Omental fat pad (tissue), 4 donors: ENCODE measurements around the gene REL. TPM values are rescaled to one million over a fixed set of nuclear protein-coding genes. Genes with fewer than 3 reads are reported as not detected.

Experiments used
- ATAC-seq: fragments of 150-250 bp; one replicate; pipeline ENCODE4 v1.9.1; 2016; ENCODE audit warnings: mild to moderate bottlenecking, moderate library complexity; ENCODE audit not compliant: low FRiP score
- DNase-seq: peaks from one replicate; pipeline ENCODE4 v3.0.0-alpha.2; 2019; ENCODE audit warnings: low spot score
- total RNA-seq, 4 donors: library from RNA; depleted of rRNA; stranded (reverse); fragments of >200 nt; gene quantifications; one replicate each; pipeline ENCODE4 v1.1.0, GENCODE V29; 2016
- TF ChIP-seq, protein P1 (sequence below), 3 donors: fragments of 450-650 bp; IDR thresholded peaks; one replicate each; pipeline ENCODE4 v1.5.1; 2016 to 2017; ENCODE audit warnings: antibody characterized with exemption in 3 of 3, mild to moderate bottlenecking in 3 of 3, moderate library complexity in 2 of 3

The REL gene
- total RNA-seq, 4 donors from 2014 or later, result 15.5 to 128 (median 22.5) TPM

DNA sequence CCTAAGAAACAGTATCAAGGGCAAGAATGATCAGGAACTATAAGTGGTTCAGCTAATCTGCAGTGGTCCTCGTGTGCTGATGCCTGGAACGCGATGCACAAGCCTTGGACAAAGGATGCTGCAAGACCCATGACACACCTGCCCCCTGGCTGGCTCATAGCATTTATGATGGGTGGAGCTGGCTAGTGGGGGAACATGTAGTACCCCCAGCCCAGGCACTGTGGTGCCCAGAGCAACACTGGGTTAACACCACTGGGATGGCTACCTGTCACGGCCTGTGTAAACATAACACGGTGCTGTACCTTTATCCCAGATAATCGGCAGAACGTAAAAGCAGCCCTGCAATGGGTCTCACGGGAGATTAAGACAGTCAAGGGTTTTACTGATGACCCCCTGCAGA, 75.8 kb downstream of the REL start:
- TF ChIP-seq, protein P1, sequence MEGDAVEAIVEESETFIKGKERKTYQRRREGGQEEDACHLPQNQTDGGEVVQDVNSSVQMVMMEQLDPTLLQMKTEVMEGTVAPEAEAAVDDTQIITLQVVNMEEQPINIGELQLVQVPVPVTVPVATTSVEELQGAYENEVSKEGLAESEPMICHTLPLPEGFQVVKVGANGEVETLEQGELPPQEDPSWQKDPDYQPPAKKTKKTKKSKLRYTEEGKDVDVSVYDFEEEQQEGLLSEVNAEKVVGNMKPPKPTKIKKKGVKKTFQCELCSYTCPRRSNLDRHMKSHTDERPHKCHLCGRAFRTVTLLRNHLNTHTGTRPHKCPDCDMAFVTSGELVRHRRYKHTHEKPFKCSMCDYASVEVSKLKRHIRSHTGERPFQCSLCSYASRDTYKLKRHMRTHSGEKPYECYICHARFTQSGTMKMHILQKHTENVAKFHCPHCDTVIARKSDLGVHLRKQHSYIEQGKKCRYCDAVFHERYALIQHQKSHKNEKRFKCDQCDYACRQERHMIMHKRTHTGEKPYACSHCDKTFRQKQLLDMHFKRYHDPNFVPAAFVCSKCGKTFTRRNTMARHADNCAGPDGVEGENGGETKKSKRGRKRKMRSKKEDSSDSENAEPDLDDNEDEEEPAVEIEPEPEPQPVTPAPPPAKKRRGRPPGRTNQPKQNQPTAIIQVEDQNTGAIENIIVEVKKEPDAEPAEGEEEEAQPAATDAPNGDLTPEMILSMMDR (IDR thresholded peaks at IDR 0.05), result no peak
- no peak for DNase-seq
- ATAC-seq, result no peak

- TF ChIP-seq, protein P1 (IDR thresholded peaks at IDR 0.05), result no peak
- DNase-seq, result no peak
- ATAC-seq, result no peak
Observed at GRCh38 chr2:60957643-60958042, 76.3 kb downstream of the REL start.

DNA sequence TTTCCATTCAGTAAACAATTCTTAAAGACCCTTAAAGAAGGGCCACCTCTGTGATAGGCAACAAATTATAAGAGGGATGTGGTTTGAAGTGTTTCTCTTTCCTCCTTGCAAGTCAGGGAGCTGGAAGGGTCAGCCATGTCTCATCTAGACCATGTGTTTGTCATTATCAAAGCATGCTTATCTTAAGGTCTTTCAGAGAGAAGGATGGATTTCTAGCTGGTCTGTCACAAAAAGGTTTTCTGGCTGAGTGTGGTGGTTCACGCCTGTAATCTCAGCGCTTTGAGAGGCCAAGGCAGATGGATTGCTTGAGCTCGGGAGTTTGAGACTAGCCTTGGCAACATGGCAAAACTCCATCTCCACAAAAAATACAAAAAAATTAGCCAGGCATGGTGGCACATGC, 77.0 kb downstream of the REL start:
- DNase-seq, result no peak
- ATAC-seq, result no peak
- TF ChIP-seq, protein P1 (IDR thresholded peaks at IDR 0.05), result no peak

- no peak for DNase-seq
- no peak for ATAC-seq
- TF ChIP-seq, protein P1 (IDR thresholded peaks at IDR 0.05), result no peak
Observed at GRCh38 chr2:60958800-60959199, 77.4 kb downstream of the REL start.

DNA sequence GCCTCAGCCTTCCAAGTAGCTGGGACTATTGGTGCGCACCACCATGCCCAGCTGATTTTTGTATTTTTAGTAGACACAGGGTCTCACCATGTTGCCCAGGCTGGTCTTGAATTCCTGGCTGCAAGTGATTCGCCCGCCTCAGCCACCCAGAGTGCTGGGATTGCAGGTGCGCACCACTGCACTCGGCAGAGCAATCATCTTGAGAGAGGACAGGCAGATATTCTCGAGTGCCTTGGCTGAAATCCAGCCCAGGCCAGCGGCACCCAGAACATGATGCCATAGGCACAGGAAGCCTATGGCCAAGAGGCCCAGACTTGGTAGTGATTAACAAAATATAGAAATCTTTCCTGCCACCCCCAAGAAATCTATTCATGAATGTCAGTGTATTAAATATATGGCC, 78.1 kb downstream of the REL start:
- ATAC-seq (no peak), DNase-seq (no peak)
- TF ChIP-seq, protein P1 (IDR thresholded peaks at IDR 0.05), result no peak

GRCh38 chr2:60960706-60961105, 79.3 kb downstream of the REL start:
- no peak for DNase-seq
- TF ChIP-seq, protein P1 (IDR thresholded peaks at IDR 0.05), result no peak
- ATAC-seq, result no peak

GRCh38 chr2:60961457-60961856, 80.1 kb downstream of the REL start:
- DNase-seq, result no peak
- TF ChIP-seq, protein P1 (IDR thresholded peaks at IDR 0.05), result no peak
- ATAC-seq, result no peak
